ENCODE data around the gene DPP6. TPM values are rescaled to one million over a fixed set of nuclear protein-coding genes. Genes with fewer than 3 reads are reported as not detected.

Gene DPP6
- total RNA-seq, 4 donors from 2014 or later, result 1.5 to 2.9 TPM; not detected in 2

- no peak for DNase-seq
- Histone ChIP-seq H3K27me3 (no peaks in the 10 kb centered on the region), H3K36me3 (no peaks in the 10 kb centered on the region), H3K4me3 (no peak overlapping the region), H3K27ac (no peak overlapping the region), H3K9me3 (no peaks in the 10 kb centered on the region), H3K4me1 (no peaks in the 10 kb centered on the region)
- TF ChIP-seq CTCF (IDR thresholded peaks at IDR 0.05) (no peak), POLR2A (IDR thresholded peaks at IDR 0.05) (no peak)
Measured at GRCh38 chr7:154332811-154333580, 280.8 kb downstream of the DPP6 start.

GRCh38 chr7:154336295-154336694 lies 284.1 kb downstream of the DPP6 start:
- DNase-seq, result no peak
- no peaks in the 10 kb centered on the region for H3K9me3 ChIP-seq

GRCh38 chr7:154338701-154339506 lies 286.7 kb downstream of the DPP6 start:
- Histone ChIP-seq H3K4me1 (no peaks in the 10 kb centered on the region), H3K4me3 (no peak overlapping the region), H3K9me3 (no peaks in the 10 kb centered on the region), H3K27ac (no peak overlapping the region), H3K36me3 (no peaks in the 10 kb centered on the region), H3K27me3 (no peaks in the 10 kb centered on the region)
- DNase-seq, result no peak
- TF ChIP-seq POLR2A (IDR thresholded peaks at IDR 0.05) (no peak), CTCF (IDR thresholded peaks at IDR 0.05) (no peak)

More at GRCh38 chr7:154336295-154336694, 284.1 kb downstream of the DPP6 start:
- Histone ChIP-seq H3K4me1 (no peaks in the 10 kb centered on the region), H3K27me3 (no peaks in the 10 kb centered on the region), H3K27ac (no peak overlapping the region), H3K4me3 (no peak overlapping the region), H3K36me3 (no peaks in the 10 kb centered on the region)
- no peak for TF ChIP-seq CTCF (IDR thresholded peaks at IDR 0.05)
- TF ChIP-seq POLR2A (IDR thresholded peaks at IDR 0.05), result no peak

- H3K4me3 ChIP-seq, result no peak overlapping the region
- no peaks in the 10 kb centered on the region for H3K9me3 ChIP-seq
- H3K36me3 ChIP-seq, result no peaks in the 10 kb centered on the region
- H3K4me1 ChIP-seq, result no peaks in the 10 kb centered on the region
- H3K27ac ChIP-seq, result no peak overlapping the region
- no peak for DNase-seq
- no peak for TF ChIP-seq CTCF (IDR thresholded peaks at IDR 0.05)
- no peak for TF ChIP-seq POLR2A (IDR thresholded peaks at IDR 0.05)
- H3K27me3 ChIP-seq, result no peaks in the 10 kb centered on the region
Measured at GRCh38 chr7:154342971-154343633, 290.9 kb downstream of the DPP6 start.

GRCh38 chr7:154343778-154344412 lies 291.7 kb downstream of the DPP6 start:
- Histone ChIP-seq H3K9me3 (no peaks in the 10 kb centered on the region), H3K36me3 (no peaks in the 10 kb centered on the region), H3K27ac (no peak overlapping the region), H3K4me1 (no peaks in the 10 kb centered on the region), H3K27me3 (no peaks in the 10 kb centered on the region), H3K4me3 (no peak overlapping the region)
- DNase-seq, result no peak
- TF ChIP-seq POLR2A (IDR thresholded peaks at IDR 0.05) (no peak), CTCF (IDR thresholded peaks at IDR 0.05) (no peak)

Measured in Peyer's patch (tissue), 4 donors.